ENCODE data around the gene MGAT4B.

Gene MGAT4B

GRCh38 chr5:179833056-179833708, 26.5 kb upstream of the MGAT4B start:
- H3K36me3 Mint-ChIP-seq = peaks cover 67% of the 10 kb centered on the region
- H3K27me3 Mint-ChIP-seq = no peaks in the 10 kb centered on the region
- CTCF ChIA-PET = no interaction called here
- peaks cover 16% of the 10 kb centered on the region for H3K4me1 Mint-ChIP-seq
- H3K27ac Mint-ChIP-seq = peak overlapping the region; percentile 49
- no peaks in the 10 kb centered on the region for H3K9me3 Mint-ChIP-seq
- H3K4me3 Mint-ChIP-seq = no peak overlapping the region
- no peak for DNase-seq

DNA sequence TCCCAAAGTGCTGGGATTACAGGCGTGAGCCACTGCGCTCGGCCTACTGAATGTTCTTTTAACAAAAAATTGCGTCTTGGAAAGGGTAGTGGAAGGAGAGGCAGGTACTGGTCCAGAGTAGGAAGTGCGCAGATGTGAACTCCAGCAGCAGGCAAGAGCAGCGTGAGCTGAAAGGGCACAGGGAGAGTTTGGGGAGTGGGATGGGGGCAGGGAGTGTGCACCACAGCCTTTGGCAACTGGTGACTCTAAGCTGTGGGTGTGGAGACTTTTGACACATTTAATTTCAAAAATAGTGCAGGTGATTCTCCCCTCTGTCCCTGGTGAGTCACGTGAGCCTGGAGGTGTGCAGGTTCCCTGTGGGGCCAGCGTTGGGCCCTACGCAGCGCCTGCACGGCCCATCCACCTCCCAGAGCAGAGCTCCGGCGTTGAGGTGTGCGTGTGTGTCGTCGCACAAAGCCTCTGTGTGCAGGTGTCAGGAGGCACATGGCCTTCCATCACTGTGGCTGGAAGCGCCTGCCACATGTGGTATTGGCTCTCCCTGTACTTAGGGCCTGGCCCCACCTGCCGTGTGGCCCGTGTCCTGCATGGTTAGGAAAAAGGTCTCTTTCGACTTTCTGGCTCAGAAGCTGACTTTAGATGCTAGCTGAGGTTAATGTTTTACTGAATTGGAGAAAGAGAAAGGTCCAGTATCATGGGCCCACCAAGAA, 25.5 kb upstream of the MGAT4B start:
- peaks cover 15% of the 10 kb centered on the region for H3K4me1 Mint-ChIP-seq
- peaks cover 75% of the 10 kb centered on the region for H3K36me3 Mint-ChIP-seq
- DNase-seq = no peak
- no peak overlapping the region for H3K4me3 Mint-ChIP-seq
- no peaks in the 10 kb centered on the region for H3K27me3 Mint-ChIP-seq
- no peaks in the 10 kb centered on the region for H3K9me3 Mint-ChIP-seq
- no peak overlapping the region for H3K27ac Mint-ChIP-seq
- CTCF ChIA-PET = interaction anchor here (0.9 to 1.3 kb wide), 2 partner anchors 30 to 39 kb away, joined by 4 read pairs; no protein-coding TSS in a partner anchor

DNA sequence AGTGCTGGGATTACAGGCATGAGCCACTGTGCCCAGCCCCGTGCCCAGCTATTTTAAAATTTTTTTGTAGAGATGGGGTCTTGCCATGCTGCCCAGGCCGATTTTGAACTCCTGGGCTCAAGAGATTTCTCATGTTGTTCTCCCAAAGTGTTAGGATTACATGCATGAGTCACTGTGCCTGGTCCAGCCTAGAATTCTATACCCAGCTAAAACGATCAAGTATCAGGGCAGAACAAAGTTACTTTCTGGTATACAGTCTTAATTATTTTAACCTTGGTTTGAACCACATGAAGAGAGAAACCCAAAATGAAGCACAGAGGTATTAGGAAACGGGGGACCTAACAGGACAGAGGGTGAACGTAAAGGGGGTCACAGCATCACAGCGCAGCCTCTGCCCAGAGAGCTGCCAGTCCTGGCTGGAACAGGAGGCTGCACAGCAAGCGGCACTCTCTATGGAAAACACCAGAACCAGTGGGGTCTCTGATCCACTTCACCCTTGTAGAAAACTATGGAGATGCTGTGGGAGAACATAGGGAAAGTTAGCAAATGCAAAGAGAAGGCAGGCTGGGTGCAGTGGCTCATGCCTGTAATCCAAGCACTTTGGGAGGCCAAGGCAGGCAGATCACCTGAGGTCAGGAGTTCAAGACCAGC, 24.3 kb upstream of the MGAT4B start:
- Mint-ChIP-seq H3K4me1 (peaks cover 4% of the 10 kb centered on the region), H3K27ac (no peak overlapping the region), H3K36me3 (peaks cover 73% of the 10 kb centered on the region), H3K9me3 (no peaks in the 10 kb centered on the region), H3K4me3 (no peak overlapping the region), H3K27me3 (no peaks in the 10 kb centered on the region)
- CTCF ChIA-PET = interaction anchor here (1.3 kb wide), 1 partner anchor 40 kb away, joined by 4 read pairs; no protein-coding TSS in a partner anchor
- DNase-seq = no peak

DNA sequence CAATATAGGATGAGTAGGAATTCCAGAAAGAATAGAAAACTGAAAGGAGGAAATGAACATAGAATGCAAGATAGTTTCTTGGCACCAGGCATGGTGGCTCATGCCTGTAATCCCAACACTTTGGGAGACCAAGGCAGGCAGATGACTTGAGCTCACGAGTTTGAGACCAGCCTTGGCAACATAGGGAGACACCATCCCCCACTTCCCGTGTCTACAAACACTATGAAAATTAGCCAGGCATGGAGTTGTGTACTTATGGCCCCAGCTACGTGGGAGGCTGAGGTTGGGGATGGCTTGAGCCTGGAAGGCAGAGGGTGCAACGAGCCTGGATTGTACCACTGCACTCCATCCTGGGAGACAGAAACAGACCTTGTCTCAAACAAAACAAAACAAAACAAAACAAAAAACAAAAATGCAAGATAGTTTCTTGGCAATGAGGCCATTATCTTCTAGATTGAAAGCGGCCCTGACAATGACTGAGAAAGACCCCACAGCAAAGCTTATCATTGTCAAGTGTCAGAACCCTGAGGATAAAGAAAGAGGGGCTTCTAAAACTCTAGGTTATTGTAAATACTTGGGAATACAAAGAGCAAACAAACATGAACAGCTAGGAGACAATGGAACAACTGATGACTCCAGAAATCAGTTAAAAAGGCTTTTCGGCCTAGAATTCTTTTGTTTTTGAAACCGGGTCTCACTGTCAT, 23.2 kb upstream of the MGAT4B start:
- no peaks in the 10 kb centered on the region for H3K27me3 Mint-ChIP-seq
- H3K9me3 Mint-ChIP-seq = no peaks in the 10 kb centered on the region
- no peak overlapping the region for H3K4me3 Mint-ChIP-seq
- H3K36me3 Mint-ChIP-seq = peaks cover 68% of the 10 kb centered on the region
- DNase-seq = no peak
- CTCF ChIA-PET = interaction anchor here (1.5 kb wide), 1 partner anchor 19 kb away, joined by 3 read pairs; no protein-coding TSS in a partner anchor
- H3K27ac Mint-ChIP-seq = peak overlapping the region; percentile 24
- peaks cover 2% of the 10 kb centered on the region for H3K4me1 Mint-ChIP-seq

DNA sequence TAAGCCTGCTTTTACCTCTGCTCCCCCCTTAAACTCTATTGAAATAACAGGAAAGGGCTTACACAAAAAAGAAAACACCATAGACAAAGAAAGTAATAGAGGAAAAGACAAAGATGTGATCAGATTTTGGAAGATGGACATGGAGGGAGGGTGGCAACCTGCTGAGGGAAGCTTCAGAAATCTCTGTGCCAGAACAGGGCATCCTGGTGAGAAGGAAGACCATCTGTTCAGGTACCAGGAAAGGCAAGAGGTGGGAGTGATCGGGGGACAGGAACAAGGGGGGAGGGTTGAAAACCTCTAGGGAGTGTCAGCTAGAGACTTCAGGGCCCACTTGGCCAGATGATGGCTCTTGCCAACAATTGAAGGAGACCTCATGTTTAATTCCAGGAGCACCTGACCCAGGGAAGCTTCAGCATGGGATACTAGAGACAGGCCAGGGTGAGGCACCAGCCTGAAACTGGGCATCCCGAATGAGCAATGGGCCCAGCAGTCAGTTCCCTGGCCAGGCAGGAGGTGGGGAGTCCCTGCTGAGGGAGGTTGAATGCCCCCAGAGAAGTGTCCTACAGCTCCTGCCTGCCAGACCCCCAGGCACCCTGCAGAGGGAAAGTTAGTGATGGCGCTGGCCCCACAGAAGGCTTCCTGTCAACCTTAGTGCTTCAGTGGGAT, 22.2 kb upstream of the MGAT4B start:
- H3K27me3 Mint-ChIP-seq = no peaks in the 10 kb centered on the region
- no peak overlapping the region for H3K4me3 Mint-ChIP-seq
- H3K27ac Mint-ChIP-seq = peak overlapping the region; percentile 64
- H3K4me1 Mint-ChIP-seq = peaks cover 6% of the 10 kb centered on the region
- H3K36me3 Mint-ChIP-seq = peaks cover 75% of the 10 kb centered on the region
- no peaks in the 10 kb centered on the region for H3K9me3 Mint-ChIP-seq
- no peak for DNase-seq
- CTCF ChIA-PET = interaction anchor here (1.5 kb wide), 1 partner anchor 18 kb away, joined by 3 read pairs; no protein-coding TSS in a partner anchor

GRCh38 chr5:179827680-179828079, 21.0 kb upstream of the MGAT4B start:
- CTCF ChIA-PET = interaction anchor here (1.0 kb wide), 1 partner anchor 25 kb away, joined by 4 read pairs; no protein-coding TSS in a partner anchor
- no peaks in the 10 kb centered on the region for H3K9me3 Mint-ChIP-seq
- H3K36me3 Mint-ChIP-seq = peaks cover 67% of the 10 kb centered on the region
- H3K4me1 Mint-ChIP-seq = peaks cover 13% of the 10 kb centered on the region
- no peaks in the 10 kb centered on the region for H3K27me3 Mint-ChIP-seq
- no peak for DNase-seq
- no peak overlapping the region for H3K4me3 Mint-ChIP-seq
- peak overlapping the region; percentile 14 for H3K27ac Mint-ChIP-seq

DNA sequence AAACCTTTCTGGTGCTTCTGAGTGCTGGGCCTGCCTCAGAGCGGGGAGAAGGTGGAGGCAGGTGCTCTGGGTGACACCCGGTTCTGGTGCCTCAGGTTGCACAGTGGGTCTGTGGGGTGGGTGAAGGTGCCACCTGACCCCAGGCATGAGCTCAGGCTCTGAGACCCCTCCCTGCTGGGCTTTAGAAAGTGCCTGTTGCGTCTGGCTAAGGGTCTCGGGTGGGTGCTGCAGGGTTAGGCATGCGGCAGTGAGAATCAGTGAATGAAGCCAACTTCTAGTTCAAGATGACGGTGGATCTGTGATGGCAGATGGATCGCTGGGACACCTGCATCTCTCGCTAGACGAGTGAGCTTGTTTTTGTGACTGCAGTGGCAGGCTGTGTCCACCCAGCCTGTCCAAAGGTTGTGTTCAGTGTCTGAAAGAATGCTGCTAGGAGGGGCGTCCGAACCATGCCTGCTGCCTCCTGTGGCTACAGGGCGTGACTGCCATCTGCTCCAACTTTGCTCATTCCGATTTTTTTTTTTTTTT, 19.1 kb upstream of the MGAT4B start:
- H3K4me1 Mint-ChIP-seq = peaks cover 24% of the 10 kb centered on the region
- CTCF ChIA-PET = interaction anchor here (1.3 kb wide), 1 partner anchor 24 kb away, joined by 5 read pairs; no protein-coding TSS in a partner anchor
- peaks cover 58% of the 10 kb centered on the region for H3K36me3 Mint-ChIP-seq
- no peaks in the 10 kb centered on the region for H3K9me3 Mint-ChIP-seq
- H3K27ac Mint-ChIP-seq = no peak overlapping the region
- no peaks in the 10 kb centered on the region for H3K27me3 Mint-ChIP-seq
- H3K4me3 Mint-ChIP-seq = no peak overlapping the region
- DNase-seq = no peak

GRCh38 chr5:179824745-179825112, 18.1 kb upstream of the MGAT4B start:
- DNase-seq = no peak
- Mint-ChIP-seq H3K9me3 (no peaks in the 10 kb centered on the region), H3K27ac (no peak overlapping the region), H3K4me3 (no peak overlapping the region), H3K27me3 (no peaks in the 10 kb centered on the region), H3K36me3 (peaks cover 50% of the 10 kb centered on the region), H3K4me1 (peaks cover 33% of the 10 kb centered on the region)
- CTCF ChIA-PET = interaction anchor here (1.3 kb wide), 1 partner anchor 23 kb away, joined by 5 read pairs; no protein-coding TSS in a partner anchor

DNA sequence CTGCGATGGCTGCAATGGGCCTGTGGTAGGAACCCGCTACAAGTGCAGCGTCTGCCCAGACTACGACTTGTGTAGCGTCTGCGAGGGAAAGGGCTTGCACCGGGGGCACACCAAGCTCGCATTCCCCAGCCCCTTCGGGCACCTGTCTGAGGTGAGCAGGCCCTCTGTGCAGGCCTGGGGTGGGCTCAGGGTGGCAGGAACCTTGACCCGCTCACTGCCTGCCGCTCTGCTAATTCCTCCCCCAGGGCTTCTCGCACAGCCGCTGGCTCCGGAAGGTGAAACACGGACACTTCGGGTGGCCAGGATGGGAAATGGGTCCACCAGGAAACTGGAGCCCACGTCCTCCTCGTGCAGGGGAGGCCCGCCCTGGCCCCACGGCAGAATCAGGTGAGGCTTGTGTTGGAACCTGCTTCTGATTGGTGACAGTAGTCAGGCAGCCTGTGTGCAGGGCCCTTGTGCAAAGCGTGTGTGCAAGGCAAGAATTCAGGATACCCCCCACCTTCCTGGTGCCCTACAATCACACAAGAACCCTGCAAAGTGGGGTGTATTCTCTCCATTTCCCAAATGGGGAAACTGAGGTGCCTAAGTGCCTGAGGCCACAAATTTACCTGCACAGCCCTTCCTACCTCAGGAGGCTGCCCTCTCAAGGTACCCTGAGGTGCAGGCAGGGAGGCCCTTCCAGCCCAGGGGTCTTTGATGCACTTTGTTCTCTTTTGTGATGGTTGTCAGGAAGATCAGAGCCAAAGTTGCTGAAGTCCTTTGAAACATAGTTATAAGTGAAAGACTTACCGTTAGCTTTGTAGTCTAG, 17.5 kb upstream of the MGAT4B start:
- Mint-ChIP-seq H3K4me1 (peaks cover 36% of the 10 kb centered on the region), H3K9me3 (no peaks in the 10 kb centered on the region), H3K4me3 (no peak overlapping the region), H3K27me3 (no peaks in the 10 kb centered on the region), H3K27ac (no peak overlapping the region), H3K36me3 (peaks cover 44% of the 10 kb centered on the region)
- CTCF ChIA-PET = interaction anchor here (1.3 kb wide), 1 partner anchor 22 kb away, joined by 5 read pairs; no protein-coding TSS in a partner anchor
- DNase-seq = no peak

- peak overlapping the region; percentile 91 for H3K4me3 Mint-ChIP-seq
- peaks cover 10% of the 10 kb centered on the region for H3K27me3 Mint-ChIP-seq
- H3K27ac Mint-ChIP-seq = peak overlapping the region; percentile 98
- no peak for DNase-seq
- CTCF ChIA-PET = interaction anchor here (0.6 kb wide), 1 partner anchor 83 kb away, joined by 3 read pairs; no protein-coding TSS in a partner anchor
- H3K4me1 Mint-ChIP-seq = peaks cover 48% of the 10 kb centered on the region
- H3K36me3 Mint-ChIP-seq = peaks cover 32% of the 10 kb centered on the region
- no peaks in the 10 kb centered on the region for H3K9me3 Mint-ChIP-seq
Observed at GRCh38 chr5:179822444-179822990, 15.9 kb upstream of the MGAT4B start.

- peaks cover 52% of the 10 kb centered on the region for H3K4me1 Mint-ChIP-seq
- no peak for DNase-seq
- CTCF ChIA-PET = interaction anchor here (0.6 kb wide), 1 partner anchor 84 kb away, joined by 3 read pairs; no protein-coding TSS in a partner anchor
- H3K4me3 Mint-ChIP-seq = peak overlapping the region; percentile 91
- no peaks in the 10 kb centered on the region for H3K9me3 Mint-ChIP-seq
- H3K27ac Mint-ChIP-seq = peak overlapping the region; percentile 98
- H3K27me3 Mint-ChIP-seq = peaks cover 14% of the 10 kb centered on the region
- H3K36me3 Mint-ChIP-seq = peaks cover 28% of the 10 kb centered on the region
Observed at GRCh38 chr5:179822059-179822432, 15.4 kb upstream of the MGAT4B start.

GRCh38 chr5:179821298-179822058, 14.8 kb upstream of the MGAT4B start:
- CTCF ChIA-PET = interaction anchor here (0.6 to 2.1 kb wide), 2 partner anchors 19 to 84 kb away, joined by 3 to 12 read pairs; no protein-coding TSS in a partner anchor
- DNase-seq = peak; percentile 92
- Mint-ChIP-seq H3K27ac (peak overlapping the region; percentile 98), H3K27me3 (peaks cover 14% of the 10 kb centered on the region), H3K4me3 (peak overlapping the region; percentile 91), H3K9me3 (no peaks in the 10 kb centered on the region), H3K4me1 (peaks cover 50% of the 10 kb centered on the region), H3K36me3 (peaks cover 23% of the 10 kb centered on the region)

All from activated naive CD4-positive, alpha-beta T cell treated with anti-CD3 and anti-CD28 coated beads, Interleukin-2, amount 10 ng/mL, durations not matched to agents 7 days and 5 days (primary cell).